Activated CD4-positive, alpha-beta memory T cell treated with anti-CD3 and anti-CD28 coated beads for 36 hours (primary cell): ENCODE results near the gene CCDC27. TPM values are rescaled to one million over a fixed set of nuclear protein-coding genes. Genes with fewer than 3 reads are reported as not detected.

ENCODE experiments used
- CTCF ChIA-PET: fragments of 350-600 bp; sonication (Branson Sonifier 250); formaldehyde crosslinking; loops from one replicate; lab custom pipeline; 2021; ENCODE audit warnings: antibody characterized with exemption, inconsistent platforms; lab: Charles Lee
- POLR2A ChIA-PET: fragments of 350-600 bp; sonication (Branson Sonifier 250); formaldehyde crosslinking; loops from one replicate; lab custom pipeline; 2021; ENCODE audit warnings: antibody characterized with exemption; lab: Charles Lee
- DNase-seq: peaks from one replicate; pipeline ENCODE4 v3.0.0-alpha.2; 2020
- H3K27ac Mint-ChIP-seq: one replicate; pipeline ENCODE4 v1.8.0; 2021; ENCODE audit warnings: mixed read lengths
- H3K27me3 Mint-ChIP-seq: one replicate; pipeline ENCODE4 v1.8.0; 2021; ENCODE audit warnings: mixed read lengths
- H3K36me3 Mint-ChIP-seq: one replicate; pipeline ENCODE4 v1.8.0; 2021; ENCODE audit warnings: mixed read lengths
- H3K4me1 Mint-ChIP-seq: one replicate; pipeline ENCODE4 v1.8.0; 2021; ENCODE audit warnings: low read depth, mixed read lengths
- H3K4me3 Mint-ChIP-seq: one replicate; pipeline ENCODE4 v1.8.0; 2021; ENCODE audit warnings: mild to moderate bottlenecking, mixed read lengths
- H3K9me3 Mint-ChIP-seq: one replicate; pipeline ENCODE4 v1.8.0; 2021; ENCODE audit warnings: mixed read lengths
- intact Hi-C: fragments of 100-400 bp; cut with micrococcal nuclease; formaldehyde crosslinking; loops from one replicate; pipeline ENCODE4 v1.15.1; 2023
- total RNA-seq, 2 experiments: library from RNA; stranded (reverse); gene quantifications; one replicate each; pipeline ENCODE4 v1.2.3, GENCODE V29; 2021

The CCDC27 gene
- total RNA-seq, 2 experiments from 2014 or later: not detected

DNA sequence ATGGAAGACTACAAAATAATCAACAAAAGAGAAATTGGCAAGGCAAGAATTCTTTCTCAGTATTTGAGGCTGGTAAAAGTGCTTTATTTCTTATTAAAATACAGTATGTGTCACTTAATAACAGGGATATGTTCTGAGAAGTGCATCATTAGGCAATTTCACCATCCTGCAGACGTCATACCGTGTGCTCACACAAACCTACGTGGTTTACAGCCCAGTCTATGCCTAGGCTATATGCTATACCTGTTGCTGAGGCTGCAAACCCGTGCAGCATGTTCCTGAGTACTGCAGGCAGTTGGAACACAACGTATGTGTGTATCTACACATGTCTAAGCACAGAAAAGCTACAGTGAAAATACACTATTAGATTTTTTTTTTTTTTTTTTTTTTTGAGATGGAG lies 2.7 kb upstream of the CCDC27 start:
- H3K27me3 Mint-ChIP-seq: no peaks in the 10 kb centered on the region
- intact Hi-C loops: no loop called here
- H3K36me3 Mint-ChIP-seq: no peaks in the 10 kb centered on the region
- H3K4me3 Mint-ChIP-seq: no peak overlapping the region
- no peaks in the 10 kb centered on the region for H3K9me3 Mint-ChIP-seq
- ChIA-PET CTCF (no interaction called here), POLR2A (no interaction called here)
- H3K27ac Mint-ChIP-seq: no peak overlapping the region
- DNase-seq: no peak
- H3K4me1 Mint-ChIP-seq: peaks cover 25% of the 10 kb centered on the region

DNA sequence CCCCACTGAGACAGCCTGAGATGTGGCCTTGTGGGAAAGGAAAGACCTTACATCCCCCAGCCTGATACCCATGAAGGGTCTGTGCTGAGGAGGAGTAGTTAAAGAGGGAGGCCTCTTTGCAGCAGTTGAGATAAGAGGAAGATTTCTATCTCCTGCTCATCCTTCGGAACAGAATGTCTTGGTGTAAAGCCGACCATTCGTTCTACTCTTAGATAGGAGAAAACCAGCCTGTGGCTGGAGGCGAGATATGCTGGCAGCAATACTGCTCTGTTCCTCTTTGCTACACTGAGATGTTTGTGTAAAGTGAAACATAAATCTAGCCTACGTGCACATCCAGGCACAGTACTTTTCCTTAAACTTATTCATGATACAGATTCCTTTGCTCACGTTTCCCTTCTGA lies 1.5 kb upstream of the CCDC27 start:
- POLR2A ChIA-PET: no interaction called here
- H3K27ac Mint-ChIP-seq: no peak overlapping the region
- H3K4me1 Mint-ChIP-seq: peaks cover 17% of the 10 kb centered on the region
- H3K36me3 Mint-ChIP-seq: no peaks in the 10 kb centered on the region
- CTCF ChIA-PET: no interaction called here
- no peaks in the 10 kb centered on the region for H3K27me3 Mint-ChIP-seq
- intact Hi-C loops: no loop called here
- no peak overlapping the region for H3K4me3 Mint-ChIP-seq
- no peak for DNase-seq
- no peaks in the 10 kb centered on the region for H3K9me3 Mint-ChIP-seq

DNA sequence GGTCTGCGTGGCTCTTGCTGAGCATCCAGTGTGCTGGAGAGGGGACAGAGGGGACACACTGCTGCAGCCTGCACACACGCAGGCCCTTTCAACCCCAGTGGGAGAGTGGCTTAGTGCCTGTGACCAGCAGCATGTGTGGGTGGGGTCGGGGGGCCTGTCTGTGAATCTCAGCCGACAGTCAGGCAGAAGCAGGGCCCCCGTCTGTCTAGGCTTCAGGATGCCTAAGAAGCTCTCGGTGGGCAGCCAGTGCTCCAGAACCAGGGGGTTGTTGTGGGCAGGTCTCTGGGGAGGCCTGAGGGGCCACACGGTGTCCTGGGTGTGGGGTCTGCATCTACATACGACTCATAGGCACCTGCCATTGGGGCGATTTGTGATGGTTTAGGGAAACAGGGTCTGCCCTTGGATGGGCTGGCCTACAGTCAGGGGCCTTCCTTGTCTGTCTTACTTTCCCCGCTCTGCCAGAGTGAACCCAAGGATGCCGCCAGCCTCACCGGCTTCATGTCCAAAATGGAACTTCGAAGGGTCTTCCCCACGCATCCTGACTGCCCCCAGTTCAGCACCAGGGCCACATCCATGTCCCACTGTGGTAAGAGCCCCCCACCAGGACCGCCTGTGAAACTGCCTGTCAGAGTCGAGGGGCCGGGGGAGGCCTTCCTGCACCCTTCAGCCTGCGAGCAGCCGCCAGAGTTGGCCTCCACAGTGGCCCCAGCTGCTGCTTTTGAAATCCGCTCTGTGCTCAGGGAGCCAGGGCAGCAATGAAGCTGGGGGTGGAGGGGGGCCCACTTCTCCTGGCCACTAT lies 1.6 kb downstream of the CCDC27 start:
- ChIA-PET CTCF (no interaction called here), POLR2A (no interaction called here)
- Mint-ChIP-seq H3K9me3 (no peaks in the 10 kb centered on the region), H3K4me1 (no peaks in the 10 kb centered on the region), H3K36me3 (no peaks in the 10 kb centered on the region), H3K27ac (no peak overlapping the region), H3K27me3 (peaks cover 3% of the 10 kb centered on the region), H3K4me3 (no peak overlapping the region)
- DNase-seq: no peak
- intact Hi-C loops: no loop called here

DNA sequence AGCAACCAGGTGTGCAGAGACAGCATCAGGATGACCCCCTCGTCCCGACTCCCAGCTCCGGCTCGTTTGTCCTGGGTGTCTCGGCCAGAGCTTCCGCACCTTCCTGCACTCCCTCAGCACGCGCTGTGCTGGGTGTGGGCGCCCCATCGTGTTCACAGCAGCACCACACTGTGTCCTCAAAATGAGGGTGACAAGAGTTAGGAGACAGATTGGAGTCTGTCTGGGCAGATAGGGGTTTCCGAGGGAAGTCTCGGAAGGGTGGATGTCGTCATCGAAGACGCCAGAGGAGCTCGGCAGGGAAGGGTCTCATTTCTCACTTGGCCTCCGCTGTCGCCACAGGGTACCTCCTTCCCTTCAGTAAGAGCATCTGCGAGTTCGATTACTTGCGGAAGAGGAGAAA lies 4.1 kb downstream of the CCDC27 start:
- no peaks in the 10 kb centered on the region for H3K4me1 Mint-ChIP-seq
- H3K27me3 Mint-ChIP-seq: peaks cover 12% of the 10 kb centered on the region
- no peaks in the 10 kb centered on the region for H3K9me3 Mint-ChIP-seq
- ChIA-PET POLR2A (no interaction called here), CTCF (interaction anchor here (0.8 to 1.2 kb wide), 2 partner anchors 20 to 32 kb away, joined by 3 to 4 read pairs; no protein-coding TSS in a partner anchor)
- H3K36me3 Mint-ChIP-seq: no peaks in the 10 kb centered on the region
- no peak overlapping the region for H3K27ac Mint-ChIP-seq
- intact Hi-C loops: no loop called here
- H3K4me3 Mint-ChIP-seq: no peak overlapping the region
- no peak for DNase-seq

DNA sequence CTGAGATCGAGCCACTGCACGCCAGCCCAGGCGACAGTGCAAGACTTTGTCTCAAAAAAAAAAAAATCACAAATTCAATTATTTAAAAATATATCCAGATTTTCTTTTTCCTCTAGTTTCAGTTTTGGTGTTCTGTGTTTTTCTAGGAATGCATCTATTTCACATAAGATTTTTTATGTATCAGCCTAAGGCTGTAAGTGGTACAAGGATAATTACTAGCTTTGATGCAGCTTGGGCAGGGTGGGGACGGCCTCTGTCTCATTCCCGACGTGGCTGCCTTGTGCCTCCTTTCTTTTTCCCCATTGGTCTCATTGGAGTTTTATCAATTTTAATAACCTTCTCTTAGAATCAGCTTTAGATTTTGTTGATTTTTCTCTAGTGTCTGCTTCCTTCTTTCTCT lies 6.9 kb downstream of the CCDC27 start:
- no peak for DNase-seq
- H3K27me3 Mint-ChIP-seq: peaks cover 16% of the 10 kb centered on the region
- H3K4me3 Mint-ChIP-seq: no peak overlapping the region
- no peaks in the 10 kb centered on the region for H3K9me3 Mint-ChIP-seq
- H3K4me1 Mint-ChIP-seq: no peaks in the 10 kb centered on the region
- no peak overlapping the region for H3K27ac Mint-ChIP-seq
- CTCF ChIA-PET: no interaction called here
- intact Hi-C loops: no loop called here
- H3K36me3 Mint-ChIP-seq: no peaks in the 10 kb centered on the region
- POLR2A ChIA-PET: no interaction called here

DNA sequence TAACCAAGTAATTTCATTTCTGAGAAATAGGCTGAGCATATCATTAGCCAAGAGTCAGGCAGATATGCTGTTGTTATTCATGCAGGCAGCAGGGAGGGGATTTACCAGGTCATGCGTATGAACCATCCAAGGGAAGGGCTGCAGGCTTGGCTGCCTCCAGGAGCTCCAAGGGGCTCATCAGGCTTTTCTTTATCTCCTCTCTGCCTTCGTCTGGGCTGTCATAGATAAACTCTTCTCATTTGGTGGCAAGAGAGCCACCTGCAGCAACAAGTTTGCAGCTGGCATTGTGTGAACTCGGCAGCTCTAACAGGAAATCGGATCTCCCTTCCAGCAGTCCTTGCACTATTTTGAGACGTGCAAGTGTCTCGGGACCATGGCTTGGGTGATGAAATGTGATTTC lies 7.5 kb downstream of the CCDC27 start:
- POLR2A ChIA-PET: no interaction called here
- H3K27ac Mint-ChIP-seq: no peak overlapping the region
- no peaks in the 10 kb centered on the region for H3K36me3 Mint-ChIP-seq
- no peak overlapping the region for H3K4me3 Mint-ChIP-seq
- H3K4me1 Mint-ChIP-seq: no peaks in the 10 kb centered on the region
- H3K9me3 Mint-ChIP-seq: no peaks in the 10 kb centered on the region
- DNase-seq: no peak
- intact Hi-C loops: no loop called here
- H3K27me3 Mint-ChIP-seq: peaks cover 16% of the 10 kb centered on the region
- CTCF ChIA-PET: no interaction called here

DNA sequence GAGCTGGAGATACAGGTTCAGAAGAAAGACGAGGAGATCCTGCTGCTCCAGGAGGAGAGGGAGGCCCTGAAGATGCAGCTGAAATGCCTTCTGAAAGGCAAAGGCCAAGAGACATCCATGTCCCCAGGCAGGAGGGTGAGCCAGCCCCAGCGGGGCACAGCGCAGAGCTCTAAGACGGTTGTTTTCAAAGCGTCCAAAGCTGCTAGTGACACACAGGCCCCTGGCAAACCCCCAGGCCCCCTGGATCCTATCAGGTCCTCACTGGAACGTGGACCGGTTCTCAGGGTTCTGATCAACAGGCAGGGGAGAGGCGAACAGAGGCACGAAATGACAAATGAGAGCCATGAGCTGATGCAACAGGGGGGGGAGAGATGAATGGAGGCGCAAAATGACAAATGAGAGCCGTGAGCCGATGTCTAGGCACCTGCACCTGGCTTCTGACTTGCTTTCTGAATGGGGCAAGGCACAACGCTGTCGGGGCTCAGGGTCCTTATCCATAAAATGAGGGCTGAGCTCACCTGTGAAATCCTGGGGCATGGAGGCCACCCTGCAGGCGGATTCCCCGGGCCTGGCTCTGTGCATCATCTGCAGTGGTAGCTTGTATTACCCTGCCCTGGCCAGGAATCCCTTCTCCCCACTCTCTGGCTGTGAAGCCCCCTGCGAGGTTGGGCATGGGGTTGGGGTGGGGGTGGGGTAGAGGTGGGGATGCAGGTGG lies 9.2 kb downstream of the CCDC27 start:
- POLR2A ChIA-PET: no interaction called here
- Mint-ChIP-seq H3K4me1 (no peaks in the 10 kb centered on the region), H3K27me3 (peaks cover 18% of the 10 kb centered on the region), H3K36me3 (no peaks in the 10 kb centered on the region), H3K4me3 (no peak overlapping the region), H3K27ac (no peak overlapping the region), H3K9me3 (no peaks in the 10 kb centered on the region)
- intact Hi-C loops: no loop called here
- CTCF ChIA-PET: interaction anchor here (1.1 kb wide), 1 partner anchor 15 kb away, joined by 3 read pairs; no protein-coding TSS in a partner anchor
- no peak for DNase-seq

DNA sequence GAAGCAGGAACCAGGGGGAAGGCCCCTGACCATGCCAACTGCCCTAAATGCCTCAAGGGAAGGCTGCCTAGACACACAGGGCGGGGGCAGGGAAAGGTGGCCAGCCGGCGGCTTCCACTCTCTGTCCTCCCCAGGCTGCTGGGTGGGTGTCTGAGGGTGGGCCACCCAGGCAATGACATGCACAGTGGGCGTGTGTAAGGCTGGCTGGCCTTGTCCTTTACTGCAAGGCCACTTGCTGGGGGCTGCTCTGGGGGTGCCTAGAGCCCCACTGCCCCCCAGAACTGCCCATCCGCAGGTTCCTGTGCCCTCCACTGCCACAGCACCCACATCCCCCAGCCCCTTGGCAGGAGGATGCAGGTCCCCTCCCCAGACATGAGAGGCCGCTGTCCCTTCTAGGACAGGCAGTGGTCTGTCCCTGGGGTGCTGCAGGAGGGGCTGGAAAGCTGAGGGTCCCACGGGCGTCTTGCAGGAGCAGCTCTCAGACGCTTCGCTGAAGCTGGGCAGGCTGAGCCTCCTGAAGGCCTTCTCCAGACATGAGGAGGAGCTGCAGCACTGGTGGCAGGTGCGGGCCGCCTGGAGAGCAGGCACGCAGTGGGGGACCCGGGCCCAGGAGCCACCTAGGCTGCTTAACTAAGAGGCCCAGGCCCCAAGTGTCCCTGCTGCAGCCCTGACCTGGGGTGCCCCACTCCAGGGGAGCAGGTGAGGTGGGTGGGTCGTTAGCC lies 10.1 kb downstream of the CCDC27 start:
- Mint-ChIP-seq H3K4me1 (no peaks in the 10 kb centered on the region), H3K27ac (no peak overlapping the region), H3K36me3 (no peaks in the 10 kb centered on the region), H3K27me3 (peaks cover 17% of the 10 kb centered on the region), H3K9me3 (no peaks in the 10 kb centered on the region), H3K4me3 (no peak overlapping the region)
- ChIA-PET POLR2A (no interaction called here), CTCF (interaction anchor here (1.1 kb wide), 1 partner anchor 14 kb away, joined by 3 read pairs; no protein-coding TSS in a partner anchor)
- intact Hi-C loops: no loop called here
- no peak for DNase-seq

DNA sequence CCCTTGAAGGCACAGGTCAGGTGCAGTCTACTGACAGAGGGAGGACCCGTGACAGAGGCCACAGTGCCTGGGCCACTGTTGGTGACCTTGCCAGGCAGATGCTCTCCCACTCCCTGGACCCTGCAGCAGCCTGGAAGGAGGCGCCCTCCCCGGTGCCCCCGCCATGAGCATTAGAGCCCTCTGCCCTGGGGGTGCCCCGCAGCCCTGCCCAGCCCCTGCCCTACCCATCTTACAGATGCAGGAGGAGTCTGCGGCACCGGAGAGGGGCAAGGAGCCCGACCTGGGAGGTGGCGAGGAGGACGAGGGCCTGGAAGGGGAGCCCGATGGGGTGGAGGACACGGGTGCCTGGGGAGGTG lies 10.6 kb downstream of the CCDC27 start:
- no peaks in the 10 kb centered on the region for H3K36me3 Mint-ChIP-seq
- intact Hi-C loops: no loop called here
- H3K4me3 Mint-ChIP-seq: no peak overlapping the region
- ChIA-PET POLR2A (no interaction called here), CTCF (no interaction called here)
- H3K27ac Mint-ChIP-seq: no peak overlapping the region
- H3K27me3 Mint-ChIP-seq: peaks cover 21% of the 10 kb centered on the region
- no peak for DNase-seq
- no peaks in the 10 kb centered on the region for H3K4me1 Mint-ChIP-seq
- no peaks in the 10 kb centered on the region for H3K9me3 Mint-ChIP-seq

DNA sequence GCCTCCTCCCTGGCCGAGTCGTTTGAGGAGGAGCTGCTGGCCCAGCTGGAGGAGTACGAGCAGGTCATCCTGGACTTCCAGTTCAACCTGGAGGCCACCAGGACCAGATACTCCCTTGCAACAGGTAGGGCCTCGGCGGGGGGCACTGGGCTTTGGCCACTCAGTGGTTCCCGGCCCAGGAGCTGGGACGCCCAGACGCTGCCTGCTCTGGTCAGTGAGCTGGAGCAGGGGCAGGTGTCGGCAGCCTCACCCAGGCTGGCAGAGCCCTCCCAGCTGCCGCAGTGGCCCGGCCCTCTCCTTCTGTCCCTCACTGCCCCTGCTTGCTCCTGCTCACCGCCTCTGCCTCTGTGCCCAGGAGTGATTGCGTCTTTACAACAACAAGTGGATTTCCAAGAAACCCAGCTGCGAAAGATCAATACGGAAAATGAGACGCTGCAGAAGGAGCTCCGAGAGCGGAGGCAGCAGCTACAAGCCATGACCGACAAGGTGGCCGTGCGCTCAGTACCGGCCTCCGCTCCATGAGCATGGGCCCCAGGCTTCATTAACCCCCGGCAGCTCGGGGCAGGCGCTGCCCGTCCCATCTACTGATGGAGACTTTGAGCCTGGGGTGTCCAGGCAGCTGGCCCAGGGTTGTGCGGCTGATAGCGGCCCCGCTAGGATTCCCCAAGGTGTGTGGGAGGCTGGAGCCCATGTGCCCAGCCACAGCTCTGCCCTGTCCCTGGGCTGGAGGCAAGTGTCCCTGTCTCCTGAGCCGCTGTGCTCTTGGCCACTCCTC lies 11.3 kb downstream of the CCDC27 start:
- no peak overlapping the region for H3K4me3 Mint-ChIP-seq
- H3K9me3 Mint-ChIP-seq: no peaks in the 10 kb centered on the region
- no peak overlapping the region for H3K27ac Mint-ChIP-seq
- no peaks in the 10 kb centered on the region for H3K36me3 Mint-ChIP-seq
- ChIA-PET POLR2A (no interaction called here), CTCF (interaction anchor here (0.6 kb wide), 1 partner anchor 113 kb away, joined by 3 read pairs; the partner anchor contains the start of gene WRAP73)
- no peaks in the 10 kb centered on the region for H3K4me1 Mint-ChIP-seq
- DNase-seq: no peak
- intact Hi-C loops: no loop called here
- peaks cover 21% of the 10 kb centered on the region for H3K27me3 Mint-ChIP-seq

DNA sequence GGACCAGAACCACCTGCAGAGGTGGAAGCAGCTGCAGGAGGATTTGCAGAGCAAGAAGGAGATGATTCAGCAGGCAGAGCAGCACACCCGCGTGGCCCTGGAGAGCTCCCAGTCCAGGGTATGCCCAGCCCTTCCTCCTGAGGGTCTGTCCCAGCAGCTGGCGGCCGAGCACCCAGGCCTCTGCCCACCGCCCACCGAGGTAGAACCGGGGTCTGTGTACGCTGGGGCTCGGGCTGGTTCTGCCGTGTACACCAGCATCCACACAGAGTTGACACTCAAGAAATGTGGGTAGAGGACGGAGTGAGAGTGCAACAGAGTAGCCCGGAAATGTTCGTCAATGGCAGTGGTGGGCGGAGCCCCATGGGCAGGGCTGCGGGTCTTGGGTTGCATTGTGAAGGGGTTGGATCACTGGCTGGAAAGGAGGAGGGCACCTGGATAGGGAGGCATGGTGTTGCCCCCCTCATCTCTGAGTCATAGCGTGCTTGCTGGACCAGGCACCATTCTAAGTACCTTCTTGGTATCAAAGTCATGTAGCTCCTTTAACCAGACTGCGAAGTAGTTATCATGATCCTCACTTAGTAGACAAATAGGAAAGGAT lies 15.2 kb downstream of the CCDC27 start:
- no peak for DNase-seq
- POLR2A ChIA-PET: no interaction called here
- CTCF ChIA-PET: interaction anchor here (1.5 to 1.9 kb wide), 2 partner anchors 9 to 43 kb away, joined by 5 to 7 read pairs; no protein-coding TSS in a partner anchor
- no peaks in the 10 kb centered on the region for H3K36me3 Mint-ChIP-seq
- intact Hi-C loops: no loop called here
- H3K9me3 Mint-ChIP-seq: no peaks in the 10 kb centered on the region
- H3K4me1 Mint-ChIP-seq: peaks cover 2% of the 10 kb centered on the region
- peaks cover 9% of the 10 kb centered on the region for H3K27me3 Mint-ChIP-seq
- H3K4me3 Mint-ChIP-seq: no peak overlapping the region
- H3K27ac Mint-ChIP-seq: no peak overlapping the region
